ENCODE data around the gene ARHGAP23.

DNA sequence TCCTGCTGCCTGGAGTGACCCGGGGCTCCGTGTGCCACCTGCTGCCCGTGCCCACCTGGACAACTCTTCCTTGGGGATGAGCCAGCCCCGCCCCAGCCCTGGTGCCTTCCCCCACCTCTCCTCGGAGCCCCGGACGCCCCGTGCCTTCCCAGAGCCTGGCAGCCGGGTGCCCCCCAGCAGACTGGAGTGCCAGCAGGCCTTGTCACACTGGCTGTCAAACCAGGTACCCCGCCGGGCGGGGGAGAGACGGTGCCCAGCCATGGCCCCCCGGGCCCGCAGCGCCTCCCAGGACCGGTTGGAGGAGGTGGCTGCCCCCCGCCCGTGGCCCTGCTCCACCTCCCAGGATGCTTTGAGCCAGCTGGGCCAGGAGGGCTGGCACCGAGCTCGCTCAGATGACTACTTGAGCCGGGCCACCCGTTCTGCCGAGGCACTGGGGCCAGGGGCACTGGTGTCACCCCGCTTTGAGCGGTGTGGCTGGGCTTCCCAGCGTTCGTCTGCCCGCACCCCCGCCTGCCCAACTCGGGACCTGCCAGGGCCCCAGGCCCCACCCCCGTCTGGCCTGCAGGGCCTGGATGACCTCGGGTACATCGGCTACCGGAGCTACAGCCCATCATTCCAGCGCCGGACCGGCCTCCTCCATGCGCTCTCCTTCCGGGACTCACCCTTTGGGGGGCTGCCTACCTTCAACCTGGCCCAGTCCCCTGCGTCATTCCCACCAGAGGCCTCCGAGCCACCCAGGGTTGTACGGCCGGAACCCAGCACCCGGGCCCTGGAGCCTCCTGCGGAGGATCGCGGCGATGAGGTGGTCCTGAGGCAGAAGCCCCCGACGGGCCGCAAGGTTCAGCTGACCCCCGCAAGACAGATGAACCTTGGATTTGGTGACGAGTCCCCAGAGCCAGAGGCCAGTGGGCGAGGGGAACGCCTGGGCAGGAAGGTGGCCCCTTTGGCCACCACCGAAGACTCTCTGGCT, 38.4 kb downstream of the ARHGAP23 start:
- TF ChIP-seq, protein P1, sequence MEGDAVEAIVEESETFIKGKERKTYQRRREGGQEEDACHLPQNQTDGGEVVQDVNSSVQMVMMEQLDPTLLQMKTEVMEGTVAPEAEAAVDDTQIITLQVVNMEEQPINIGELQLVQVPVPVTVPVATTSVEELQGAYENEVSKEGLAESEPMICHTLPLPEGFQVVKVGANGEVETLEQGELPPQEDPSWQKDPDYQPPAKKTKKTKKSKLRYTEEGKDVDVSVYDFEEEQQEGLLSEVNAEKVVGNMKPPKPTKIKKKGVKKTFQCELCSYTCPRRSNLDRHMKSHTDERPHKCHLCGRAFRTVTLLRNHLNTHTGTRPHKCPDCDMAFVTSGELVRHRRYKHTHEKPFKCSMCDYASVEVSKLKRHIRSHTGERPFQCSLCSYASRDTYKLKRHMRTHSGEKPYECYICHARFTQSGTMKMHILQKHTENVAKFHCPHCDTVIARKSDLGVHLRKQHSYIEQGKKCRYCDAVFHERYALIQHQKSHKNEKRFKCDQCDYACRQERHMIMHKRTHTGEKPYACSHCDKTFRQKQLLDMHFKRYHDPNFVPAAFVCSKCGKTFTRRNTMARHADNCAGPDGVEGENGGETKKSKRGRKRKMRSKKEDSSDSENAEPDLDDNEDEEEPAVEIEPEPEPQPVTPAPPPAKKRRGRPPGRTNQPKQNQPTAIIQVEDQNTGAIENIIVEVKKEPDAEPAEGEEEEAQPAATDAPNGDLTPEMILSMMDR (conservative IDR thresholded peaks at IDR 0.05 in 1 of 2, IDR thresholded peaks at IDR 0.05 in 1 of 2; ENCODE audit: extremely low read depth in 1 of 2, insufficient read depth in 1 of 2, low read depth in 1 of 2, low read length in 2 of 2) = no peak
- no peak for TF ChIP-seq EZH2 (IDR thresholded peaks at IDR 0.05; ENCODE audit: borderline replicate concordance, low read length)

Measured in mammary epithelial cell (primary cell).